SK-N-MC (cell line): ENCODE results near the gene PSG4.
"Not testable (repeated sequence)": the region's sequence is repeated elsewhere in the genome, so short reads cannot be mapped to it uniquely, and the experiment has no call there.

Experiments
- EZH2 ChIP-seq: fragments of 200-600 bp; sonication (generic); IDR thresholded peaks from one replicate; pipeline ENCODE4 v1.6.1; 2017; ENCODE audit warnings: antibody characterized with exemption
- FOXP2 ChIP-seq: optimal IDR thresholded peaks from 2 replicates; pipeline ENCODE3; 2011; ENCODE audit warnings: mild to moderate bottlenecking, moderate library complexity; ENCODE audit not compliant: insufficient read depth; ENCODE audit errors: extremely low read length, control extremely low read depth
- POLR2AphosphoS5 ChIP-seq: IDR thresholded peaks from 2 replicates; pipeline ENCODE4 v1.6.1; 2012; ENCODE audit warnings: mild to moderate bottlenecking, low read depth, low read length, borderline replicate concordance

- not testable (repeated sequence) for TF ChIP-seq EZH2, POLR2AphosphoS5, FOXP2
Observed at GRCh38 chr19:43207174-43207573, 1.7 kb upstream of the PSG4 start.
